MV-4-11 (cell line): Measurements from ENCODE around the gene SIAH1.
A peak's percentile ranks its signal among the peaks of the same experiment; 100 is the strongest.
"Not testable (repeated sequence)": the region's sequence is repeated elsewhere in the genome, so short reads cannot be mapped to it uniquely, and the experiment has no call there.

Source experiments
- DNase-seq: peaks from one replicate; lab custom pipeline; 2025; lab: John Stamatoyannopoulos, UW

The SIAH1 gene

DNA sequence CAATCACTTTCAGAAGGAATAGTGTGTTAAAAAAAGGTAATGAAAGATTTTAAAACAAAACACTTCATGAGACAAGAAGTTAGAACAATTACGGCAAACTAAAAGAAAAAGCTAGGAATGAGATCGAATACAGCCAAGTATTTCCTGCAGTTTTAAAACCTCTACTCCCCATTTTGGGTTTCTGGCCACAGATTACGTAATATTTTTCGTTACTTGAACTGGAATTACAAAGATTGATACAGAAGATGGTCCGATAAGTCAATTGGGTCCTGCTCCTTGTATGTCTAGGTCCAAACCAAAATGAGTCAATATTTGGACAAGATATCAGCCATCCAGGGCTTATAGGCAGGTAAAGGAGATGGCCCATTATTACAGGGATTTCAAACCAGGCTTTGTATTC is 52.2 kb downstream of the SIAH1 start:
- no peak for DNase-seq

DNA sequence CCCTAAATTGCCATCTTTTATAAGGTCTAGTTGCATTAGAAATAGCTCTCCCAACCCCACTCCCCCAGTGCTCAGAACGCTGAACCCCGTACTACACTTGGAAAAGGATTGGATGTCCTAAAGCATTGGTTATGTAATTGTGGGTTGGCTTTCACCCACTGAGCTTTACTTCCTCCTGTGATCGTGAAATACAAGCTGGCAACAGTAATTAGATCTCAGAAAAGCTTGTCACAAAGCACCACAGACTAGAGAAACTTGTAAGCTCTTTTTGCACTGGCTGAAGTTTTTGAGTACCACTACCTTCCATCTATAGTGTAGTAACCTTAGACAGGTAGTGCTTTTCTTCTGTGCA is 54.4 kb downstream of the SIAH1 start:
- peak; percentile 71 for DNase-seq

DNA sequence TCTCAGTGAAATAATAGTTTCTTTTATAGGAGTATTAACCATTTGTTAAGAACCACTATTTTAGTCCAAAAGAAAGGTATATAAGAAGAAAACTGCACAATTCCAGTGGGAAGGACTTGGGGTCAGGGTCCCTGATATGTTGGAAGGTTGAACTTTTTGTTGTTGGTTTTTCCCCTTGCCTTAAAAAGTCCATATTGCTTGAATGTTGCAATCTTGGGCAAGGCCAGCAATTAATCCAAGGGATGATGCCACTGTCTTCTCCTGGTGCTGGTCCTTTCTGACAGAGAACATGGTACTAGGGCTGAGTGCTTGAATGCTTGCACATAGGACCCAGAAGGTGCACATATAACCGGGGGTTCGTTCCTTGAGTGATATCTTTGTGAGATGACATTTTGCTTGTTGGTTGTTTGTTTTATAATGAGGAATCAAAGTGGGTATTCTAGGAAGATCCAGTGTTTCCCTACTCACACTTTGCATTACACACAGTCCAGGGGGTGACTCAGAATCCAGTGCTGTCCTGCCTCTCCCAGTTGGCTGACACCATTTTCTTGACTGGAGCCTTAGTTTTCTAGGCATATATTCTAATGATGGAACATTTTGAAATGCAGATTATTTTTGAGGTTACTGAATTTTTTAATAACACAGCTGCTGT is 54.9 kb downstream of the SIAH1 start:
- DNase-seq = no peak

DNA sequence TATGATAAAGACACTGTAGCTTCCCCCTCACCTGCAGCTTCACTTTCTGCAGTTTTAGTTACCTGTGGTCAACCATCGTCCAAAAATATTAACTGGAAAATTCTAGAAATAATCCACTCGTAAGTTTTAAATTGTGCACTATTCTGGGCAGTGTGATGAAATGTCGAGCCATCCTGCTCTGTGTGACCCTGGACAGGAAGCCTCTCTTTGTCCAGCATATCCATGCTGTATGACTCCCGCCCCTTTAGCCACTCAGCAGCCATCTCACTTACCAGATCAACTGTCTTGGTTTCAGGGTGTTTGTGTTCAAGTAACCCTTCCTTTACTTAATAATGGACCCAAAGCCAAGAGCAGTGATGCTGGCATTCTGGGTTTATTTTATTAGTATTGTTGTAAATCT is 56.1 kb downstream of the SIAH1 start:
- DNase-seq = no peak

DNA sequence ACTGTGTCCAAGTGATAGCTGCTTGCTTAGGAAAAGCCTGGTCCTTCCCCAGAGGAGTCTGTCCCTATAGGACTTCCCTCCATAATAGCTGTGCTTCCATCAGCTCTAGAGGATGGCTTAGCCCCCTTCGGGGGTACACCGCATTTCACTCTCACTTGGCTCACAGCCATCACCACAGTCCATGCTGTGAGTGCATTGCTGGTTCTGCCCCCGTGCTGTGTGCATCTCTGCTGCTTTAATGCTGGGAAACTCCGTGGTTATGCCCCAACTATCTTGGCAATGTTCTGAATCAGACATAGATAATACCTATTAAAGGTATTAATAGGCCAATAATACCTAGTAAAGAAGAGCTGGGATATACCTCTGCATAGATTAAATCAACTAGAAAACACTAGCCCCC is 58.3 kb downstream of the SIAH1 start:
- DNase-seq = no peak

DNA sequence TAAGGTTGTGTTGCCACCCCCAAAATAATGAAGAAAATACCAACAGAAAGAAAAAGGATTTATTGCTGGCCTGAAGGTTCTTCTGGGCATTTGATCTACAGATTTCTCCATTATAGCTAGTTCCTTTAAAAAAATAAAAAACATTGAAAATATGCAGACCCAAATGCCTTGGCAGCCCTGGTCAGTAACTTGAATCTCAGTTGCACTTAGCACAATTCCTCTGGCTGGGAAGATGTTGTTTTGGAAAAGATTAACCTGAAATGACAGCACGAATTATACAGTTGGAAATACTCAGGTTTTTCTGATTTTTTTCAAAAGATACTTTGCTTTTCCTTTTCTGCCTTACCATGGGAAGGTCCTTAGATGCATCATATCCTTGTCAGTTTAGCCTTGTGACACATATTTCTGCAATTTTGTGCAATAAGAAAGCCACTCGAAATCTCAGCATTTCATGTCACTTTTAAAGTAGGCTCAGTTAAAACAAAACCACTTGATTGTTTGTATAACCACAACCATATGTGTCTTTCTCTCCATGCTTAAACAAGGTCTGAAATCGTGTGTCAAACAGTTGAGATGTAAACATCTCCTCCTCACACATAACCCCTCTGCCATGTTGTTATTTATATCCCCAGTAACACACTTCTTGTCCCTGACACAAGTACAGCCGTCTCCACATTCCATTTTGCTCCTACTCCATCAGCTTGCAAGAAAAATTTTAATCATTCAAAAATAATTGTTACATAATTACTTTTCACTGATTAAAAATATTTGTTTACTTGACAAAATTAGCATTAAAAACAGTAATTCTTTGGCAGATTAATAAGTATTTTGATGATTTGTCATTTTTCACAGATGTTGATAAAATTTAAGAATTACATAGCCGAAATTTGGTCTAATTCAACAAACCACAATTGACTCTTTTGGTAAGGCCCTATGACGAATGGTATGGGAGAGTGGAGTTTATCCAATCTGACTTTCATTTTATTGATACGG is 61.1 kb downstream of the SIAH1 start:
- DNase-seq = peak; percentile 39

DNA sequence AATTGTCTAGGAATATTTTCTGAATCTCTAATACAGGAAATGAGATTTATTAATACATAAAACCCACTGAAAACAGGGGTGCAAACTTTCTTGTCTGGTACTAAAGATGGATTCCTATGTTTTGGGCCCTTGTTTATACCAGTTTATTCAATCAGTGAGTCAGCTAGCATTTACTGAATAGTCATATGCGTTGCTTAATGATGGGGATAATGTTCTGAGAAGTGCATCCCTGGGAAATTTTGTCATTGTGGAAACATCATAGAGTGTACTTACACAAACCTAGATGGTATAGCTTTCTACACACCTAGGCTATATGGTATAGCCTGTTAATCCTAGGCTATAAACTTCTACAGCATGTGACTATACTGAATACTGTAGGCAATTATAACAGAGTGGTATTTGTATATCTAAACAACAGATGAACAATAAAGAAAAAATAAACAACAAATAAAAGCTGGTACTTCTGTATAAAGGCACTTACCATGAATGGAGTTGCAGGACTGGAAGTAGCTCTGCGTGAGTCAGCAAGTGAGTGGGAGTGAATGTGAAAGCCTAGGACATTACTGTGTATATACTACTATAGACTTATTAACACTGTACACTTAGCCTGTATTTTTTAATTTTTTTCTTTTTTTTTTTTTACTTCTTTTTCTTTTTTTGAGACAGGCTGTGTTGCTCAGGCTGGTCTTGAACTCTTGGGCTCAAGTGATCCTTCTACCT is 63.7 kb downstream of the SIAH1 start:
- no peak for DNase-seq

DNA sequence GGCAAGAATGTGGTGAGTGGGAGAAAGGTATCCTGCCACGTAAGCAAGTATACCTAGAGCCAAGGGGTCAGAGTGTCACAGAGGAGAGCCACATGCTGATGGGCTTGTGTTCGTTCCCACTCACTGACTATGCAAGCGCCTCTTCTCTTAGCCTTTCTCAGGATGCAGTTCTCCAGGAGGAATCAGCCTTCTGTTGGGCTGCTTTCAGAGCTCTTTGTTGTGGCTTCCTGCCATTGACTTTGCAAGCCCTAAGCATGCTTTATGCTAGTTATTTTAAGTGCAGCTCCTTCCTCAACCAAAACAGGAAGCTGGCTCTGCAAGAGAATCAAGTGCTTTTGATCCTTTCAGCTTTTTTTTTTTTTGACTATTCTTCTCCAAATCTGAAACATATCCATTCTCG is 66.6 kb downstream of the SIAH1 start:
- peak; percentile 90 for DNase-seq

DNA sequence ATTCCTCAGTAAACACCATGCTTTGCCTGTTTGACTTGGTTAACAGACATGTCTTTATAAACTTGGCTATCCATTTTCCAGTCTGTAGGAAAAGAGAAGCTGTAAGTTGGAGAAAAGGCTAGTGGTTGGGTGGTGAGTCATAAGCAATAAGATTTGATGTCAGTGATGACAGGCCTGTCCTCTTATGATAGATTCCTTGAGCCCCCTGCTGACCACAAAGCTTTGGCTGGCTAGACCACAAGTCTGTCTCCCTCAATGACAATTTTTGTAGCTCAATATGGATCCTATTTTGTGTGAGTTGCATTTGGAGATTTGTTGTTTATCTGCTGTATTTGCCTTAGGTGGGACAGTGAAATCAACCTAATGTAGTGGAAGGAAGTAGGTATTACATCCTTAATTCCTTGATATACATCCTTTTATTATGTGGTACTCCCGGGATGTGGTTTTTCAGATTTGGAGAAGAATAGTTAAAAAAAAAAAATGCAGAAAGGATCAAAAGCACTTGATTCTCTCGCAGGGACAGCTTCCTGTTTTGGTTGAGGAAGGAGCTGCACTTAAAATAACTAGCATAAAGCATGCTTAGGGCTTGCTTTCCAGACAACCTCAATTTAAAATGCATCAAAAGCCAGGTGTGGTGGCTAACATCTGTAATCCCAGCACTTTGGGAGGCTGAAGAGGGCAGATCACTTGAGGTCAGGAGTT is 67.4 kb downstream of the SIAH1 start:
- DNase-seq = peak; percentile 92

DNA sequence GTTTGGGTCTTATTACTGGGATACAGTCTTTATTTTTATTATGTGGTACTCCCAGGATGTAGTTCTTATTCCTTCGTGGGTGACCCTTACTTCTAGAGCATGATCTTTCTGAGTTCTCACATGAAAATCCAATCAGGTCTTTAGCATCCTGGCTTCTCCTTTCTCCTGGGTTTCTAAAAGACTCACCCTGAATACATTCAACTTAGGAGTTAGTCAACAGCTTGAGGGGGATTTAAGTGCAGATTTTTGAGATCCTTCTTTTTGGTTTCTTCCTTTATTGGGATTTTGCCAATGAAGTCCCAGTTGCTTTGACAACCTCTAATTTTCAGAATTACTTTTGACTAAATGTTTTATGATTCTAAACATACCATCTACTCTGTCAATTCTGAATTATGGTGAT is 68.2 kb downstream of the SIAH1 start:
- DNase-seq = no peak

DNA sequence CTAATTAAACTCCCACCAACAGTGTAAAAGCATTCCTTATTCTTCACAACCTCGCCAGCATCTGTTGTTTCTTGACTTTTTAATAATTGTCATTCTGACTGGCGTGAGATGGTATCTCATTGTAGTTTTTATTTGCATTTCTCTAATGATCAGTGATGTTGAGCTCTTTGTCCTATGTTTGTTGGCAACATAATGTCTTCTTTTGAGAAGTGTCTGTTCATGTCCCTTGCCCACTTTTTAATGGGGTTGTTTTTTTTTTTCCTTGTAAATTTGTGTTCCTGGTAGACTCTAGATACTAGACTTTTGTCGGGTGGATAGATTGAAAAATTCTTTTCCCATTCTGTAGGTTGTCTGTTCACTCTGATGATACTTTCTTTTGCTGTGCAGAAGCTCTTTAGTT is 71.3 kb downstream of the SIAH1 start:
- not testable (repeated sequence) for DNase-seq

DNA sequence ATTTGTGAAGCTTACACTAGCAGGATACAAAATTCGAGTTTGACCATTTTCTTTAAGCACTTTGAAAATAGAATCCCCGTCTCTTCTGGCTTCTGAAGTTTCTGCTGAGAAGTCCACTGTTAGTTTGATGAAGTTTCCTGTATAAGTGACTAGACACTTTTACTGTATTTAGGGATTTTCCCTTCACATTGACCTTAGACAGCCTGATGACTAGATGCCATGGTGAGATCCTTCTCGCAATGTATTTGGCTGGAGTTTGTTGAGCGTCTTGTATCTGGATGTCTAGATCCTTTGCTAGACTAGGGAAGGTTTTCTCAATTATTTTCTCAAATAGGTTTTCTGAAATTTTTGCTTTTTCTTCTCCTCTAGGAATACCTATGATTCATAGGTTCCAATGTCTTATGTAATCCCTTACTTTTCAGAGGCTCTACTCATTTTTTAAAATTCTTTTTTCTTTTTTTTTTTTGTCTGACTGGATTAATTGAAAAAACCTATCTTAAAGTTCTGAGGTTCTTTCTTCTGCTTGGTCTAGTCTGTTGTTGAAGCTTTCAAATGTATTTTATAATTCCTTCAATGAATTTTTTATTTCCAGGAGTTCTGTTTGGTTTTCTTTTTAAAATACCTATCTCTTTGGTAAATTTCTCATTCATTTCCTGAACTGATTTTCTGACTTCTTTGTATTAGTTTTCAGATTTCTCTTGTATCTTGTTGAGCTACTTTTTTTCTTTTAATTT is 74.1 kb downstream of the SIAH1 start:
- no peak for DNase-seq
